Measurements from ENCODE around the gene TMEM242.

- TF ChIP-seq CTCF (IDR thresholded peaks at IDR 0.05 in 4 of 5, conservative IDR thresholded peaks at IDR 0.05 in 1 of 5), result no peak
- no peak for TF ChIP-seq POLR2A (IDR thresholded peaks at IDR 0.05)
Measured at GRCh38 chr6:157302736-157303135, 20.6 kb downstream of the TMEM242 start.
